Subcutaneous adipose tissue (tissue), 4 donors: Measurements from ENCODE around the gene GUK1. TPM values are rescaled to one million over a fixed set of nuclear protein-coding genes. Genes with fewer than 3 reads are reported as not detected.

Experiments used
- CTCF ChIP-seq: fragments of 450-650 bp; IDR thresholded peaks from one replicate; pipeline ENCODE4 v1.5.1; 2016; ENCODE audit warnings: low read depth, mild to moderate bottlenecking, control low read depth, antibody characterized with exemption, moderate library complexity
- total RNA-seq, 4 donors: library from RNA; depleted of rRNA; stranded (reverse); fragments of >200 nt; gene quantifications; one replicate each; pipeline ENCODE4 v1.1.0, GENCODE V29; 2016

The GUK1 gene
- total RNA-seq, 4 donors from 2014 or later = 179 to 306 (median 285) TPM

DNA sequence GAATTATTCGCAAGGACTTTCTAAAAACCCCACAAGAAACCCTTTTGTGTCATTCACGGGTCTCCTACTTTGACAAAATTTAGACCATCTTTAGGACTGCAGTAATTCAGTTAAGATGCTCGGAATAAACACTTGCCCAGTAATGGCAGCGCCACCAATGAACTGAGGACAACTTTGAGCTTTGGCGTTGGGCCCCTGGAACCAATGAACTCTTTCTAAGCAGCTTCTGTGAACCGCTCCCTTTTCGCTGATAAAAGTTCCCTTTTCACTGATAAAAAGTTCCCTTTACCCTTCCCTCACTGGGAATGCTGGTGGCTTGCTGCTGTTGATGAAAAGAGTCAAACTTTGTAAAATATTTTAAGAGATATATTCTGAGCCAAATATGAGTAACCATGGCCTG lies 29.5 kb upstream of the GUK1 start:
- no peak for TF ChIP-seq CTCF

GRCh38 chr1:228112167-228112566 lies 27.9 kb upstream of the GUK1 start:
- TF ChIP-seq CTCF = no peak

GRCh38 chr1:228112617-228113016 lies 27.5 kb upstream of the GUK1 start:
- no peak for TF ChIP-seq CTCF

- TF ChIP-seq CTCF = no peak
Observed at GRCh38 chr1:228114827-228115226, 25.3 kb upstream of the GUK1 start.

DNA sequence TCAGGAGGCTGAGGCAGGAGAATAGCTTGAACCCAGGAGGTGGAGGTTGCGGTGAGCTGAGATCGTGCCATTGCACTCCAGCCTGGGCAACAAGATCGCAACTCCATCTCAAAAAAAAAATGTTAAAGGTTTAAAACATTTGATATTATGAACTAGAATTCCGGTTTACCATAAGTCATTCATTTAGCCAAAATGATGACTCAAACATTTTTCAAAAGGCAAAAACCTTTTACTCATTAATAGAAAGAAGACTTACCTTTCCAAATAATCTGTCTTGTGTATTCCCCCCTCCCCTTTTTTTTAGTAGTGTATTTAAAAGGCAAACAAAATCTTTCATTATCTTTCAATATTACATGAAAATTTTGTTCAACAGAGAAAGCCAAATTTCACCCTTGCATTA lies 22.7 kb upstream of the GUK1 start:
- TF ChIP-seq CTCF = no peak

GRCh38 chr1:228118040-228118439 lies 22.0 kb upstream of the GUK1 start:
- TF ChIP-seq CTCF = no peak

GRCh38 chr1:228120351-228120750 lies 19.7 kb upstream of the GUK1 start:
- TF ChIP-seq CTCF = no peak
